HFF-Myc (cell line): ENCODE data around the gene FBXO24.

Source experiments
- DNase-seq: peaks from one replicate; pipeline ENCODE4 v3.0.0-alpha.2; 2011; ENCODE audit warnings: low read depth; ENCODE audit errors: extremely low read depth
- H3K4me3 ChIP-seq: replicated peaks from 2 replicates; pipeline ENCODE4 v1.5.1; 2011; ENCODE audit warnings: low read depth, mild to moderate bottlenecking, control low read depth, low read length
- TF ChIP-seq, protein P1 (sequence below): IDR thresholded peaks from 2 replicates; pipeline ENCODE4 v1.5.1; 2012; ENCODE audit warnings: mild to moderate bottlenecking, low read depth, low read length, control low read depth; ENCODE audit errors: missing control alignments

Gene FBXO24

DNA sequence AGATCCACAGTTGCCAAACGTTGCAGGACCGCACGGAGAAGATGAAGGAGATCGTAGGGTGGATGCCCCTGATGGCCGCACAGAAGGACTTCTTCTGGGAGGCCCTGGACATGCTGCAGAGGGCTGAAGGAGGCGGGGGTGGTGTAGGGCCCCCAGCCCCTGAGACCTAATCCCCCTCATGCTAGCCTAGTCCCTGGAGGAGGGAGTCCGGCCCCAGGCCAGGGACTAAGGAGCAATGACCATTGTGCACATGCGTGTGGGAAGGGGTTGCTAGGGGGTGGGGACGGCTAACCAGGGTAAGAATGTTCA, 14.6 kb downstream of the FBXO24 start:
- TF ChIP-seq, protein P1, sequence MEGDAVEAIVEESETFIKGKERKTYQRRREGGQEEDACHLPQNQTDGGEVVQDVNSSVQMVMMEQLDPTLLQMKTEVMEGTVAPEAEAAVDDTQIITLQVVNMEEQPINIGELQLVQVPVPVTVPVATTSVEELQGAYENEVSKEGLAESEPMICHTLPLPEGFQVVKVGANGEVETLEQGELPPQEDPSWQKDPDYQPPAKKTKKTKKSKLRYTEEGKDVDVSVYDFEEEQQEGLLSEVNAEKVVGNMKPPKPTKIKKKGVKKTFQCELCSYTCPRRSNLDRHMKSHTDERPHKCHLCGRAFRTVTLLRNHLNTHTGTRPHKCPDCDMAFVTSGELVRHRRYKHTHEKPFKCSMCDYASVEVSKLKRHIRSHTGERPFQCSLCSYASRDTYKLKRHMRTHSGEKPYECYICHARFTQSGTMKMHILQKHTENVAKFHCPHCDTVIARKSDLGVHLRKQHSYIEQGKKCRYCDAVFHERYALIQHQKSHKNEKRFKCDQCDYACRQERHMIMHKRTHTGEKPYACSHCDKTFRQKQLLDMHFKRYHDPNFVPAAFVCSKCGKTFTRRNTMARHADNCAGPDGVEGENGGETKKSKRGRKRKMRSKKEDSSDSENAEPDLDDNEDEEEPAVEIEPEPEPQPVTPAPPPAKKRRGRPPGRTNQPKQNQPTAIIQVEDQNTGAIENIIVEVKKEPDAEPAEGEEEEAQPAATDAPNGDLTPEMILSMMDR, result no peak

DNA sequence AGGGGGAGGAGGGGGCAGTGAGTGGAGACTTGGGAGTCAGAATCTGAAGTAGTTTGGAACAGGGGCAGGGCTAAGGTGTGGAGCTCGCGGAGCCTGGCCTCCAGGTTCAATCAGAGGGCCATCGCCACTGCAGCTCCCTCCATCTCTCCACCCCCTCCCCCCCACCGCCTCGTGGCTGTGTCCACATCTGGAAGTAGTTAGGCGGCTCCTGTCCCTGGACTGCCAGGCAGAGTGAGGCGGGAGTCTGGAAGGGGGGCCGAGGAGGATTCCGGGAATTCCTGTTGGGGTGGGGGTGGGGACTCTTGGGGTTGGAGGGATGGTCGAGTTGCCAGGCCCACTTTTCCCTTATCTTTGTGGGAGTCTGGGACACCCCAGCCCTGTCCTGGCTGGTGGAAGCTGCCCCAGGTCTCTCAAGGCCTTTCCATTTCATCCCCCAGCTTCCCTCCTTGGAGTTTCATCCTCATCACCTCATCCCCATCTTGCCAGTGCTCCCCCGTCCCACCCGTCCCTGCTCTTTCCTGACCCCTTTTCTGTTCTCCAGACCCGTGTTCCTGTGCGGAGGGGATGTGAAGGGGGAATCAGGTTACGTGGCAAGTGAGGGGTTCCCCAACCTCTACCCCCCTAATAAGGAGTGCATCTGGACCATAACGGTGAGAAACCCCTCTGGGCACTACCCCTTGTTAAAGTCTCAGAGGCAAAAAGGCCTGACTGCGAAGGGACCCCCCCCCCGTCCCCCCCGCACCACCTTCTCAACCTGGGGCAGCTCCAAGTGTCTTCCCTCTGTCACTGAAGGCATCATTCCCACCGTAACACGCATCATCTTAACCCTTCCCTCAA, 17.0 kb downstream of the FBXO24 start:
- H3K4me3 ChIP-seq, result peak overlapping the region; percentile 86
- DNase-seq, result peak; percentile 78

More for the DNA sequence above, 14.6 kb downstream of the FBXO24 start:
- H3K4me3 ChIP-seq, result no peak overlapping the region
- DNase-seq, result no peak

DNA sequence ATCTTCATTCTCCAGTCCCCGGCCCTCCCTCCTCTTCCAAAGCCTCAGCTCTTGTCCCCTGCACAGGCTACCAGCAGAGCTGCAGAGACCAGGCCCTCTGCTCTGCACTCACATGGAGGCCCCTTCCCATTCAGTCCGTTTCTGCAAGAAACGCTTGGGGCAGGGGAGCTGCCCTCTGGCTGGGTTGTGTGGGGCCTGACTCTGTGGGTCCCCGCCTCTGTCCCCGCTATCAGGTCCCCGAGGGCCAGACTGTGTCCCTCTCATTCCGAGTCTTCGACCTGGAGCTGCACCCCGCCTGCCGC, 17.5 kb downstream of the FBXO24 start:
- DNase-seq, result no peak
- H3K4me3 ChIP-seq, result peak overlapping the region; percentile 86
- TF ChIP-seq, protein P1, result no peak

More for the DNA sequence above, 17.0 kb downstream of the FBXO24 start:
- TF ChIP-seq, protein P1, result no peak

DNA sequence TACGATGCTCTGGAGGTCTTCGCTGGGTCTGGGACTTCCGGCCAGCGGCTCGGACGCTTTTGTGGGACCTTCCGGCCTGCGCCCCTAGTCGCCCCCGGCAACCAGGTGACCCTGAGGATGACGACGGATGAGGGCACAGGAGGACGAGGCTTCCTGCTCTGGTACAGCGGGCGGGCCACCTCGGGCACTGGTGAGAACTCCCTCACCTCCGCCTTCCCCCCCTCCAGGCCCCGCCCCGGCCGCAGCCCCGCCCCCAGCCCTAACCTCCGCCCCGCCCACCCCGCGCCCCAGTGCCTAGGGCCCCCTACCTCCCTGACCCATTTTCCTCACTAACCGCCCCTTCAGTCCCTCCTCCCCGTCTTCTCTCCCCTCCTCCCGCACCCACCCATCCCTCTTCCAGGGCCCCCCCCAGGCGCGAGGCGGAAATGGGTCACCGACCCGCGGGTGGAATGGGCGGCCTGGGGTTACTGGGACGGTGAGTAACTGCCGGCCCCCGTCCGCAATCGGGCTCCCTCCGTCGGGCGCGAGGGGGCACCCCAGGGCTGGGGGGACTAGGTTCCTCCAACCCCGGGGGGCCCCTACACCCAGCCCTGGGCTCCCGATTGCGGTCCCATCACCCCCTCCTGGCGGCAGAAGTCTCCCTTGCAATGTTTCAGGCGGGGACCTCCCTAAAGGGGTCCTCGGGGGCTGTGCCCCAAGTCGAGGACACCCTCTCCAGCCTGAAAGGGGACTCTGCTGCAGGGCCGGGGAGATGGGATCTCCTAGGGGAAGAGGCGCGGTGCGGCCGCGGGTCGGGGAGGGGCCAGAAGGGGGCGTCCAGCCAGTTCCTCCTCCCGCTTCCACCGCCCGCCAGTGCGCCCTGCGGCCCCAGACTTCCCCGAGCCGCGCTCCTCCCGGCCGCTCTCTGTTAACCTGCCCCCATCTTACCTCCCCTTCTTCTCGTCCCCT, 18.2 kb downstream of the FBXO24 start:
- TF ChIP-seq, protein P1, result peak; percentile 47
- DNase-seq, result no peak
- peak overlapping the region; percentile 86 for H3K4me3 ChIP-seq

DNA sequence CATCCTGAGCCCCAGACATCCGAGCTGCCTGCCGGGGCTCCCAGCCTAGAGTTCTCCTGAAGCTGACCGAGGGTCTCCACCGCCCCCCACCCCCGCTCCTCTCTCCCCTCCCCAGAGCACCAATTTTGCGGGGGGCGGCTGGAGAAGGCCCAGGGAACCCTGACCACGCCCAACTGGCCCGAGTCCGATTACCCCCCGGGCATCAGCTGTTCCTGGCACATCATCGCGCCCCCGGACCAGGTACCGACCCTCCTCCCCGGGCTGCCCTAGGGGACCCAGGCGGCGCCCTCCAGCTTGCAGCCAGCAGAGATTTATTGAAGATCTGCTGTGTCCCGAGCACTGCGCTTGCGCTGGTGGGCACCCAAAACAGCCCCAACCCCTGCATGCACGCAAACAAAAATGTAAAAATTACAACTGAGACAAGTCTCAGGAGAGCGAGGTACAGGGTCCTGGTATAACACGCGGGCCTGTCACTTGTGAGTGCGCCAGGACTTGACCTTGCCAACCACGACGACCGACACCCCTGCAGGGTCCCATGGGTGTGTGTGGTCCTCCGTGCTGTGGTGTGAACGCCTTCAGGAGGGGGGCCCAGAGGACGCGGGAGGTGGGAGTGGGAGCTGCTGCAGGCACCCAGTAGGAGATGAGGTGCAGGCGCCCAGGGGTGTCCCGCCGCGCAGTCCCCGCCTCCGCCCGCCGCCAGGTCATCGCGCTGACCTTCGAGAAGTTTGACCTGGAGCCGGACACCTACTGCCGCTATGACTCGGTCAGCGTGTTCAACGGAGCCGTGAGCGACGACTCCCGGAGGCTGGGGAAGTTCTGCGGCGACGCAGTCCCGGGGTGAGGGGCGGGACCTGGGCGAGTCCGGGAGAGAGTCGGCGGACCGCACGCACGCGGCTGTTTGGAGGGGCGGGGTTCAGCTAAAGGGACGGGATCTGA, 19.1 kb downstream of the FBXO24 start:
- no peak for DNase-seq
- peak overlapping the region; percentile 86 for H3K4me3 ChIP-seq
- TF ChIP-seq, protein P1, result no peak

DNA sequence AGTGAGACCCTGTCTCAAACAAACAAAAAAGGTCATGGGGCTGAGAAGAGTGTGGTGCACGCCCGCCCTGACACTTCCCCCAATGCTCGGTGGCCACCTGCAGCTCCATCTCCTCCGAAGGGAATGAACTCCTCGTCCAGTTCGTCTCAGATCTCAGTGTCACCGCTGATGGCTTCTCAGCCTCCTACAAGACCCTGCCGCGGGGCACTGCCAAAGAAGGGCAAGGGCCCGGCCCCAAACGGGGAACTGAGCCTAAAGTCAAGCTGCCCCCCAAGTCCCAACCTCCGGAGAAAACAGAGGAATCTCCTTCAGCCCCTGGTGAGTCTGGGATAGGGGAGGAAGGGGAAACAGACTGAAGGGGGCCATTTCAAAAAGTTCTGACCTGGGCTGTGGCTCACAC, 20.2 kb downstream of the FBXO24 start:
- TF ChIP-seq, protein P1, result no peak
- no peak overlapping the region for H3K4me3 ChIP-seq
- no peak for DNase-seq
